GM23338 (cell line): ENCODE data around the gene SMIM13. TPM values are rescaled to one million over a fixed set of nuclear protein-coding genes. Genes with fewer than 3 reads are reported as not detected.

ENCODE experiments used
- ATAC-seq: fragments of 200-7000 bp; cut with Tn5 transposase; 3 replicates; pipeline ENCODE4 v1.9.1; 2020
- DNase-seq: peaks from one replicate; pipeline ENCODE4 v3.0.0-alpha.2; 2015; ENCODE audit warnings: low spot score
- H2AFZ ChIP-seq: fragments of 200-600 bp; sonication (generic); 2 replicates; pipeline ENCODE4 v1.8.0; 2016; ENCODE audit warnings: antibody characterized with exemption, mild to moderate bottlenecking, moderate library complexity
- H3F3A ChIP-seq: fragments of 200-600 bp; sonication (generic); replicated peaks from 2 replicates; pipeline ENCODE4 v1.8.0; 2017; ENCODE audit warnings: antibody characterized with exemption, mixed run types, low read depth
- H3K27ac ChIP-seq: fragments of 200-600 bp; sonication (generic); 2 replicates; pipeline ENCODE4 v1.6.1; 2016; ENCODE audit warnings: low read depth
- H3K27me3 ChIP-seq: fragments of 200-600 bp; sonication (generic); 2 replicates; pipeline ENCODE4 v1.8.0; 2016; ENCODE audit warnings: mild to moderate bottlenecking, mixed run types, moderate library complexity; ENCODE audit not compliant: insufficient read depth
- H3K36me3 ChIP-seq: fragments of 200-600 bp; sonication (generic); 2 replicates; pipeline ENCODE4 v1.8.0; 2016; ENCODE audit warnings: mild to moderate bottlenecking; ENCODE audit not compliant: insufficient read depth
- H3K4me1 ChIP-seq: fragments of 200-600 bp; sonication (generic); 2 replicates; pipeline ENCODE4 v1.8.0; 2016; ENCODE audit warnings: mild to moderate bottlenecking, moderate library complexity; ENCODE audit not compliant: insufficient read depth
- H3K4me2 ChIP-seq: fragments of 200-600 bp; sonication (generic); 2 replicates; pipeline ENCODE4 v1.7.1; 2017; ENCODE audit warnings: mixed run types
- H3K4me3 ChIP-seq: fragments of 200-600 bp; sonication (generic); 2 replicates; pipeline ENCODE4 v1.6.1; 2016; ENCODE audit warnings: mixed run types
- H3K79me2 ChIP-seq: fragments of 200-600 bp; sonication (generic); replicated peaks from 2 replicates; pipeline ENCODE4 v1.8.0; 2017; ENCODE audit warnings: mild to moderate bottlenecking; ENCODE audit not compliant: insufficient read depth
- H3K9me2 ChIP-seq: fragments of 200-600 bp; sonication (generic); 2 replicates; pipeline ENCODE4 v1.8.0; 2017; ENCODE audit not compliant: insufficient read depth
- H4K20me1 ChIP-seq: fragments of 200-600 bp; sonication (generic); replicated peaks from 2 replicates; pipeline ENCODE4 v1.8.0; 2017; ENCODE audit warnings: mild to moderate bottlenecking; ENCODE audit not compliant: insufficient read depth
- H3K27ac Mint-ChIP-seq: 2 replicates; pipeline ENCODE4 v1.8.0; 2020; ENCODE audit warnings: inconsistent platforms, mild to moderate bottlenecking, moderate library complexity, mixed read lengths
- H3K27me3 Mint-ChIP-seq: 3 replicates; pipeline ENCODE4 v1.8.0; 2022; ENCODE audit warnings: low read depth, mild to moderate bottlenecking, moderate library complexity, mixed read lengths, inconsistent platforms; ENCODE audit not compliant: insufficient read depth, poor library complexity
- H3K36me3 Mint-ChIP-seq: 3 replicates; pipeline ENCODE4 v1.8.0; 2021; ENCODE audit warnings: low read depth, mild to moderate bottlenecking, inconsistent platforms, moderate library complexity, mixed read lengths
- H3K4me1 Mint-ChIP-seq: 3 replicates; pipeline ENCODE4 v1.8.0; 2020; ENCODE audit warnings: mild to moderate bottlenecking, inconsistent platforms, mixed read lengths
- H3K4me3 Mint-ChIP-seq: 3 replicates; pipeline ENCODE4 v1.8.0; 2021; ENCODE audit warnings: moderate library complexity, mild to moderate bottlenecking, inconsistent platforms, mixed read lengths
- H3K9me3 Mint-ChIP-seq: 3 replicates; pipeline ENCODE4 v1.8.0; 2020; ENCODE audit warnings: moderate library complexity, mild to moderate bottlenecking, inconsistent platforms, mixed read lengths
- CREB1 ChIP-seq: fragments of 250-450 bp; sonication (Bioruptor Pico); IDR thresholded peaks from 2 replicates; pipeline ENCODE4 v1.5.0; 2020; ENCODE audit warnings: low read depth, mild to moderate bottlenecking, moderate library complexity
- CTCF ChIP-seq, 2 experiments: fragments of 200-600 bp in 1 of 2; sonication (generic) in 1 of 2; conservative IDR thresholded peaks; 2 replicates each; pipeline versions ENCODE4 v1.5.1 to v1.6.1; 2016 to 2017; ENCODE audit warnings: antibody characterized with exemption in 2 of 2, low read depth in 2 of 2, mild to moderate bottlenecking in 2 of 2, moderate library complexity in 1 of 2
- ETS1 ChIP-seq: IDR thresholded peaks from 2 replicates; pipeline ENCODE4 v1.6.1; 2016; ENCODE audit warnings: antibody characterized with exemption
- EZH2 ChIP-seq: fragments of 200-600 bp; sonication (generic); IDR thresholded peaks from one replicate; pipeline ENCODE4 v1.8.0; 2017; ENCODE audit warnings: antibody characterized with exemption, mild to moderate bottlenecking, low read depth; ENCODE audit not compliant: unreplicated experiment
- EZH2phosphoT487 ChIP-seq: fragments of 200-600 bp; sonication (generic); IDR thresholded peaks from one replicate; pipeline ENCODE4 v1.8.1; 2018; ENCODE audit warnings: antibody characterized with exemption; ENCODE audit not compliant: unreplicated experiment
- JUNB ChIP-seq: IDR thresholded peaks from one replicate; pipeline ENCODE4 v1.6.1; 2016; ENCODE audit warnings: antibody characterized with exemption; ENCODE audit not compliant: unreplicated experiment
- NANOG ChIP-seq: IDR thresholded peaks from 2 replicates; pipeline ENCODE4 v1.6.1; 2016; ENCODE audit warnings: antibody characterized with exemption, borderline replicate concordance
- POLR2AphosphoS5 ChIP-seq: IDR thresholded peaks from 2 replicates; pipeline ENCODE4 v1.6.1; 2016; ENCODE audit warnings: antibody characterized with exemption, low read depth
- REST ChIP-seq: IDR thresholded peaks from one replicate; pipeline ENCODE4 v1.6.1; 2018; ENCODE audit warnings: antibody characterized with exemption; ENCODE audit not compliant: unreplicated experiment
- STAT1 ChIP-seq: IDR thresholded peaks from one replicate; pipeline ENCODE4 v1.6.1; 2016; ENCODE audit warnings: antibody characterized with exemption; ENCODE audit not compliant: unreplicated experiment
- ZNF114 ChIP-seq: fragments of 250-450 bp; sonication (Bioruptor Pico); IDR thresholded peaks from 2 replicates; pipeline ENCODE4 v1.5.0; 2020; ENCODE audit warnings: mild to moderate bottlenecking, moderate library complexity
- ZNF331 ChIP-seq: fragments of 250-450 bp; sonication (Bioruptor Pico); IDR thresholded peaks from 2 replicates; pipeline ENCODE4 v1.5.0; 2020; ENCODE audit warnings: low read depth, mild to moderate bottlenecking, moderate library complexity
- ZNF462 ChIP-seq: fragments of 250-450 bp; sonication (Bioruptor Pico); IDR thresholded peaks from 2 replicates; pipeline ENCODE4 v1.5.0; 2020; ENCODE audit warnings: mild to moderate bottlenecking, moderate library complexity
- polyA plus RNA-seq: library from polyadenylated mRNA; unstranded; fragments of >200 nt; fragmentation: Nextera tagmentation; extraction: Ambion mirVana; gene quantifications from 2 replicates; pipeline ENCODE4 v1.2.1, GENCODE V29; 2016
- total RNA-seq: library from RNA; depleted of rRNA; stranded (reverse); fragments of >200 nt; shearing (Covaris generic); gene quantifications from 2 replicates; pipeline ENCODE4 v1.2.3, GENCODE V29; 2014

Gene SMIM13
- total and polyA plus RNA-seq, 2 experiments from 2014 or later = 7.2 to 12.7 TPM

- Mint-ChIP-seq H3K36me3 (no peaks in the 10 kb centered on the region), H3K27ac (no peak overlapping the region)
- ATAC-seq = peak; percentile 32; the same call in 1 of the 3 replicates
Measured at GRCh38 chr6:11164717-11165646, 71.3 kb downstream of the SMIM13 start.

More at GRCh38 chr6:11164717-11165646, 71.3 kb downstream of the SMIM13 start:
- Histone ChIP-seq H4K20me1 (no peaks in the 10 kb centered on the region), H3F3A (no peaks in the 10 kb centered on the region), H3K79me2 (no peaks in the 10 kb centered on the region), H3K4me1 (peaks cover 6% of the 10 kb centered on the region; the same call in 1 of the 2 replicates), H3K4me3 (no peak overlapping the region), H3K27me3 (no peaks in the 10 kb centered on the region), H3K9me2 (no peaks in the 10 kb centered on the region), H3K36me3 (no peaks in the 10 kb centered on the region), H3K4me2 (no peak overlapping the region), H2AFZ (no peak overlapping the region), H3K27ac (no peak overlapping the region)
- no peak for TF ChIP-seq STAT1
- TF ChIP-seq ZNF331 (CRISPR knock-in tag) = no peak
- no peak for TF ChIP-seq JUNB
- no peak for TF ChIP-seq REST
- no peak for TF ChIP-seq ETS1
- no peak for TF ChIP-seq POLR2AphosphoS5
- TF ChIP-seq CTCF (conservative IDR thresholded peaks at IDR 0.05; ENCODE audit: low read depth in 2 of 2) = no peak
- TF ChIP-seq EZH2phosphoT487 = no peak
- TF ChIP-seq EZH2 = no peak
- TF ChIP-seq ZNF462 = no peak
- TF ChIP-seq CREB1 (CRISPR knock-in tag) = no peak
- TF ChIP-seq NANOG = no peak
- TF ChIP-seq ZNF114 (CRISPR knock-in tag) = no peak
- Mint-ChIP-seq H3K4me1 (peaks cover 14% of the 10 kb centered on the region), H3K27me3 (peaks cover 3% of the 10 kb centered on the region), H3K4me3 (no peak overlapping the region), H3K9me3 (no peaks in the 10 kb centered on the region)
- no peak for DNase-seq
